H9 (cell line): Measurements from ENCODE around the gene PQBP1. TPM values are rescaled to one million over a fixed set of nuclear protein-coding genes. Genes with fewer than 3 reads are reported as not detected.

Experiments used
- DNase-seq: peaks from one replicate; pipeline ENCODE4 v3.0.0-alpha.2; 2017
- H2AFZ ChIP-seq: one replicate; pipeline ENCODE4 v1.6.1; 2013; ENCODE audit warnings: mild to moderate bottlenecking, low read length, control low read depth, moderate library complexity
- H2AK5ac ChIP-seq: 2 replicates; pipeline ENCODE4 v1.6.1; 2013; ENCODE audit warnings: low read length, control low read depth, mixed read lengths; ENCODE audit not compliant: insufficient read length
- H2BK120ac ChIP-seq: one replicate; pipeline ENCODE4 v1.6.1; 2013; ENCODE audit warnings: low read depth, mild to moderate bottlenecking, low read length, control low read depth, inconsistent platforms; ENCODE audit not compliant: poor library complexity, severe bottlenecking
- H2BK12ac ChIP-seq: 2 replicates; pipeline ENCODE4 v1.6.1; 2013; ENCODE audit warnings: low read length, control low read depth, mixed read lengths, low read depth; ENCODE audit not compliant: insufficient read length
- H2BK15ac ChIP-seq: 2 replicates; pipeline ENCODE4 v1.6.1; 2013; ENCODE audit warnings: low read depth, low read length, control low read depth
- H2BK20ac ChIP-seq: one replicate; pipeline ENCODE4 v1.6.1; 2013; ENCODE audit warnings: low read depth, mild to moderate bottlenecking, low read length, control low read depth, inconsistent platforms; ENCODE audit not compliant: poor library complexity, severe bottlenecking
- H2BK5ac ChIP-seq: 2 replicates; pipeline ENCODE4 v1.6.1; 2013; ENCODE audit warnings: low read length, control low read depth, mixed read lengths; ENCODE audit not compliant: insufficient read length
- H3K14ac ChIP-seq: 2 replicates; pipeline ENCODE4 v1.6.1; 2013; ENCODE audit warnings: low read length, control low read depth; ENCODE audit not compliant: insufficient read depth
- H3K18ac ChIP-seq: 2 replicates; pipeline ENCODE4 v1.6.1; 2013; ENCODE audit warnings: low read depth, mild to moderate bottlenecking, mixed read lengths, low read length, control low read depth; ENCODE audit not compliant: insufficient read length
- H3K23ac ChIP-seq: 2 replicates; pipeline ENCODE4 v1.6.1; 2013; ENCODE audit warnings: low read length, control low read depth, mixed read lengths, low read depth; ENCODE audit not compliant: insufficient read length
- H3K23me2 ChIP-seq: 2 replicates; pipeline ENCODE4 v1.6.1; 2013; ENCODE audit warnings: low read depth, mild to moderate bottlenecking, mixed read lengths, low read length, control low read depth; ENCODE audit not compliant: insufficient read length, poor library complexity, severe bottlenecking
- H3K27ac ChIP-seq: 2 replicates; pipeline ENCODE4 v1.5.1; 2013; ENCODE audit warnings: low read length, control low read depth, mixed read lengths, low read depth; ENCODE audit not compliant: insufficient read length
- H3K27me3 ChIP-seq: 2 replicates; pipeline ENCODE4 v1.6.1; 2013; ENCODE audit warnings: low read length, control low read depth, inconsistent platforms; ENCODE audit not compliant: insufficient read depth
- H3K4ac ChIP-seq: 2 replicates; pipeline ENCODE4 v1.6.1; 2013; ENCODE audit warnings: low read depth, mild to moderate bottlenecking, control low read depth, inconsistent platforms, low read length, moderate library complexity
- H3K4me1 ChIP-seq: 2 replicates; pipeline ENCODE4 v1.6.1; 2013; ENCODE audit warnings: low read length, control low read depth, inconsistent platforms; ENCODE audit not compliant: insufficient read depth
- H3K4me2 ChIP-seq: 2 replicates; pipeline ENCODE4 v1.6.1; 2013; ENCODE audit warnings: low read length, control low read depth, mixed read lengths; ENCODE audit not compliant: insufficient read length, insufficient read depth
- H3K56ac ChIP-seq: 2 replicates; pipeline ENCODE4 v1.6.1; 2013; ENCODE audit warnings: low read depth, mild to moderate bottlenecking, mixed read lengths, low read length, control low read depth; ENCODE audit not compliant: insufficient read length
- H3K79me1 ChIP-seq: 2 replicates; pipeline ENCODE4 v1.6.1; 2013; ENCODE audit warnings: low read depth, mild to moderate bottlenecking, moderate library complexity, low read length, control low read depth, inconsistent platforms; ENCODE audit not compliant: insufficient read depth, poor library complexity, severe bottlenecking
- H3K79me2 ChIP-seq: 2 replicates; pipeline ENCODE4 v1.6.1; 2013; ENCODE audit warnings: low read length, control low read depth, inconsistent platforms; ENCODE audit not compliant: insufficient read depth
- H3K9ac ChIP-seq: 2 replicates; pipeline ENCODE4 v1.6.1; 2013; ENCODE audit warnings: low read length, control low read depth, mixed read lengths; ENCODE audit not compliant: insufficient read length; ENCODE audit errors: extremely low read depth
- H3K9me3 ChIP-seq: one replicate; pipeline ENCODE4 v1.6.1; 2013; ENCODE audit warnings: low read depth, low read length, inconsistent platforms; ENCODE audit not compliant: control insufficient read depth
- H3T11ph ChIP-seq: one replicate; pipeline ENCODE4 v1.6.1; 2013; ENCODE audit warnings: mild to moderate bottlenecking, low read length, control low read depth, inconsistent platforms
- H4K20me1 ChIP-seq: one replicate; pipeline ENCODE4 v1.6.1; 2013; ENCODE audit not compliant: control insufficient read depth, insufficient read length, insufficient read depth
- H4K5ac ChIP-seq: 2 replicates; pipeline ENCODE4 v1.6.1; 2013; ENCODE audit warnings: low read depth, mild to moderate bottlenecking, mixed read lengths, low read length, control low read depth; ENCODE audit not compliant: insufficient read length
- H4K8ac ChIP-seq: replicated peaks from 2 replicates; pipeline ENCODE4 v1.6.1; 2013; ENCODE audit warnings: low read length, control low read depth, mixed read lengths, low read depth; ENCODE audit not compliant: insufficient read length
- H4K91ac ChIP-seq: 2 replicates; pipeline ENCODE4 v1.6.1; 2013; ENCODE audit warnings: low read depth, mild to moderate bottlenecking, moderate library complexity, mixed read lengths, low read length, control low read depth; ENCODE audit not compliant: insufficient read length
- H3K27ac Mint-ChIP-seq, 3 experiments: 2 replicates in 2 of 3; 3 replicates in 1 of 3; pipeline ENCODE4 v1.8.0; 2020 to 2021; ENCODE audit warnings: mixed read lengths in 3 of 3, mild to moderate bottlenecking in 1 of 3, moderate library complexity in 1 of 3
- H3K27me3 Mint-ChIP-seq: 2 replicates; pipeline ENCODE4 v1.8.0; 2021; ENCODE audit warnings: low read depth, mild to moderate bottlenecking, moderate library complexity, mixed read lengths
- H3K36me3 Mint-ChIP-seq, 3 experiments: 2 replicates in 2 of 3; 3 replicates in 1 of 3; pipeline ENCODE4 v1.8.0; 2020 to 2021; ENCODE audit warnings: low read depth in 3 of 3, mixed read lengths in 3 of 3; ENCODE audit not compliant: insufficient read depth in 1 of 3
- H3K4me1 Mint-ChIP-seq, 2 experiments: 2 replicates each; pipeline ENCODE4 v1.8.0; 2020; ENCODE audit warnings: mixed read lengths in 2 of 2
- H3K4me3 Mint-ChIP-seq, 2 experiments: 2 replicates in 1 of 2; 3 replicates in 1 of 2; pipeline ENCODE4 v1.8.0; 2020 to 2021; ENCODE audit warnings: mild to moderate bottlenecking in 2 of 2, mixed read lengths in 2 of 2, moderate library complexity in 1 of 2
- H3K9me3 Mint-ChIP-seq, 2 experiments: 2 replicates in 1 of 2; 3 replicates in 1 of 2; pipeline ENCODE4 v1.8.0; 2020; ENCODE audit warnings: mild to moderate bottlenecking in 2 of 2, mixed read lengths in 2 of 2, moderate library complexity in 1 of 2
- WGBS: extraction: QIAGEN DNeasy Blood & Tissue Kit; methylation state at CpG from one replicate; pipeline ENCODE4 v1.1.7; 2013; ENCODE audit warnings: missing lambda C conversion rate, low lambda C conversion rate, mixed read lengths; ENCODE audit not compliant: insufficient read length; ENCODE audit errors: extremely low coverage; 5-methylcytosine and 5-hydroxymethylcytosine counted together
- total RNA-seq: library from RNA; stranded (reverse); gene quantifications from 2 replicates; pipeline ENCODE4 v1.2.1, GENCODE V29; 2021
- TF ChIP-seq, protein P1 (sequence below): fragments of 200-600 bp; sonication (generic); conservative IDR thresholded peaks from 3 replicates; pipeline ENCODE4 v1.8.0; 2021; ENCODE audit warnings: antibody characterized with exemption, mild to moderate bottlenecking

PQBP1 gene
- total RNA-seq, 1 experiment from 2014 or later: 87.9 TPM

DNA sequence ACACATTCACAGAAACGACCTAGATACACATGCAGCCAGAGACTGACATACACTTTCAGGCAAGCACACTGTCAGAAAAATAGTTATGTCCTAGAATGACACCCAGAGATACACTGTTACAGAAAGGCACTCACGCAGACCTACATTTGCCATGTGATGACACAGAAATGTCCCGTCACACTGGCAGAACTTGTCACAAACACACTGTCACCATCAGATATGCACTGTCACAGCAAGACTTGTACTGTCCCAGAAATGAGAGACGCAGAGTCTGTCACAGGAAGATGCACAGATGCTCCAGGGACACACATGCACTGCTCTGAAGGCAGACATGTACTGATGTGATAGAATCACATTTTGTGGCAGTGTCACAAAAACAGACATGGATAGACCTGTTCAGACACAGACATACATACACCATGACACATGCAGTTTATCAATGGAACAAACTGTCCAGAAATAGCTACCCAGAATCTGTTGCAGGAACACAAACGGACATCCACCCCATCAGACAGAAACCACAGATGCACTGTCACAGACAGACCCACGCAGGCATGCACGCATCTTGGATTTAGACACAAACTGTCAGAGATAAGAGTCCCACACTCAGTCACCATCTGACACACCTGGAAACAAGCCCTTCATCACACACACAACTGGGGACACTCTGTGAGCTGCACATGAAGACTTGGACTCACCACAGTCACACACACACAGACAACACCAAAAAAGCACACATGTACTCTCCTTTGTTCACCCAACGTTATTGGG is 22.4 kb downstream of the PQBP1 start:
- H3K23ac ChIP-seq: no peak overlapping the region
- no CpG with 5 or more reads among the region's 8 CpGs for WGBS
- no peak overlapping the region for H2BK120ac ChIP-seq
- no peak overlapping the region for H4K91ac ChIP-seq
- no peak overlapping the region for H2BK15ac ChIP-seq
- H3K79me2 ChIP-seq: peaks cover 30% of the 10 kb centered on the region
- no peak overlapping the region for H2BK5ac ChIP-seq
- Mint-ChIP-seq H3K27me3 (peaks cover 4% of the 10 kb centered on the region), H3K4me1 (peaks cover 19 to 37% of the 10 kb centered on the region in 2 experiments), H3K9me3 (peaks cover 63 to 76% of the 10 kb centered on the region in 2 experiments), H3K4me3 (peak overlapping the region; percentile 95 to 99), H3K27ac (peak overlapping the region; percentile 93 to 97 (median 97)), H3K36me3 (peaks cover 49 to 63% (median 54%) of the 10 kb centered on the region in 3 experiments)
- H3T11ph ChIP-seq: no peak overlapping the region
- no peak for DNase-seq
- peak overlapping the region; percentile 29 for H3K27ac ChIP-seq
- no peak overlapping the region for H2BK12ac ChIP-seq
- TF ChIP-seq, protein P1, sequence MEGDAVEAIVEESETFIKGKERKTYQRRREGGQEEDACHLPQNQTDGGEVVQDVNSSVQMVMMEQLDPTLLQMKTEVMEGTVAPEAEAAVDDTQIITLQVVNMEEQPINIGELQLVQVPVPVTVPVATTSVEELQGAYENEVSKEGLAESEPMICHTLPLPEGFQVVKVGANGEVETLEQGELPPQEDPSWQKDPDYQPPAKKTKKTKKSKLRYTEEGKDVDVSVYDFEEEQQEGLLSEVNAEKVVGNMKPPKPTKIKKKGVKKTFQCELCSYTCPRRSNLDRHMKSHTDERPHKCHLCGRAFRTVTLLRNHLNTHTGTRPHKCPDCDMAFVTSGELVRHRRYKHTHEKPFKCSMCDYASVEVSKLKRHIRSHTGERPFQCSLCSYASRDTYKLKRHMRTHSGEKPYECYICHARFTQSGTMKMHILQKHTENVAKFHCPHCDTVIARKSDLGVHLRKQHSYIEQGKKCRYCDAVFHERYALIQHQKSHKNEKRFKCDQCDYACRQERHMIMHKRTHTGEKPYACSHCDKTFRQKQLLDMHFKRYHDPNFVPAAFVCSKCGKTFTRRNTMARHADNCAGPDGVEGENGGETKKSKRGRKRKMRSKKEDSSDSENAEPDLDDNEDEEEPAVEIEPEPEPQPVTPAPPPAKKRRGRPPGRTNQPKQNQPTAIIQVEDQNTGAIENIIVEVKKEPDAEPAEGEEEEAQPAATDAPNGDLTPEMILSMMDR: no peak
- no peak overlapping the region for H3K14ac ChIP-seq
- no peak overlapping the region for H2AK5ac ChIP-seq
- H3K79me1 ChIP-seq: peaks cover 3% of the 10 kb centered on the region
- no peaks in the 10 kb centered on the region for H3K9me3 ChIP-seq
- no peak overlapping the region for H3K4ac ChIP-seq
- no peak overlapping the region for H2AFZ ChIP-seq
- H2BK20ac ChIP-seq: no peak overlapping the region
- peak overlapping the region; percentile 63 for H3K4me2 ChIP-seq
- H3K18ac ChIP-seq: no peak overlapping the region
- H4K20me1 ChIP-seq: peaks cover 2% of the 10 kb centered on the region
- H3K4me1 ChIP-seq: peaks cover 11% of the 10 kb centered on the region; the same call in 1 of the 2 replicates
- no peaks in the 10 kb centered on the region for H3K27me3 ChIP-seq
- H3K23me2 ChIP-seq: no peaks in the 10 kb centered on the region
- no peak overlapping the region for H4K8ac ChIP-seq
- H3K56ac ChIP-seq: no peak overlapping the region
- H4K5ac ChIP-seq: no peak overlapping the region
- peak overlapping the region; percentile 88 for H3K9ac ChIP-seq
